Measurements from ENCODE around the gene PRDM12.

GRCh38 chr9:130715270-130715669, 50.9 kb downstream of the PRDM12 start:
- TF ChIP-seq CTCF (IDR thresholded peaks at IDR 0.05; ENCODE audit: borderline replicate concordance, extremely low read depth, low read length, poor library complexity, severe bottlenecking) (no peak), EZH2 (IDR thresholded peaks at IDR 0.05; ENCODE audit: borderline replicate concordance, low read depth, low read length, severe bottlenecking) (no peak)

Data from DND-41 (cell line).